Panc1 (cell line): Measurements from ENCODE around the gene PDE1A. TPM values are rescaled to one million over a fixed set of nuclear protein-coding genes. Genes with fewer than 3 reads are reported as not detected.

Experiments used
- ATAC-seq: fragments of 200-7000 bp; cut with Tn5 transposase; 2 replicates; pipeline ENCODE4 v1.9.1; 2020; ENCODE audit warnings: mild to moderate bottlenecking, moderate library complexity
- BruUV-seq: library from RNA; stranded (reverse); fragments of 400-500 nt; replicated peaks from 2 replicates; lab custom pipeline; 2021; lab: Mats Ljungman, UMichigan
- CTCF ChIA-PET: fragments of 300-600 bp; sonication (Branson Sonifier 250); formaldehyde crosslinking; loops from one replicate; lab custom pipeline; 2022; ENCODE audit warnings: antibody characterized with exemption; lab: Charles Lee
- POLR2A ChIA-PET: fragments of 300-600 bp; sonication (Branson Sonifier 250); formaldehyde crosslinking; loops from one replicate; lab custom pipeline; 2022; ENCODE audit warnings: antibody characterized with exemption; lab: Charles Lee
- DNase-seq: peaks from one replicate; pipeline ENCODE4 v3.0.0-alpha.2; 2010; ENCODE audit warnings: low read depth, low spot score
- H3K27ac ChIP-seq: 2 replicates; pipeline ENCODE4 v1.5.1; 2011; ENCODE audit warnings: mild to moderate bottlenecking, low read length, inconsistent platforms
- H3K27me3 ChIP-seq: fragments of 200-500 bp; sonication (Bioruptor generic); 2 replicates; pipeline ENCODE4 v1.6.0; 2014; ENCODE audit warnings: low read length, inconsistent platforms; ENCODE audit not compliant: control insufficient read depth, insufficient read depth
- H3K36me3 ChIP-seq: fragments of 200-500 bp; sonication (Bioruptor generic); 2 replicates; pipeline ENCODE4 v1.5.1; 2014; ENCODE audit warnings: inconsistent platforms, mild to moderate bottlenecking, low read length, moderate library complexity; ENCODE audit not compliant: control insufficient read depth, insufficient read depth
- H3K4me1 ChIP-seq: 2 replicates; pipeline ENCODE4 v1.5.1; 2011; ENCODE audit warnings: inconsistent platforms, mild to moderate bottlenecking, low read length, moderate library complexity; ENCODE audit not compliant: control insufficient read depth, insufficient read depth
- H3K4me3 ChIP-seq, 2 experiments: 2 replicates each; pipeline ENCODE4 v1.5.1; 2011 to 2012; ENCODE audit warnings: low read depth in 2 of 2, low read length in 2 of 2, mild to moderate bottlenecking in 2 of 2, inconsistent platforms in 1 of 2, moderate library complexity in 1 of 2
- H3K9me3 ChIP-seq: fragments of 200-500 bp; sonication (Bioruptor generic); 2 replicates; pipeline ENCODE4 v1.5.1; 2014; ENCODE audit warnings: low read depth, mild to moderate bottlenecking, inconsistent platforms, low read length, moderate library complexity; ENCODE audit not compliant: control insufficient read depth, insufficient read depth
- CTCF ChIP-seq: fragments of 450-650 bp; IDR thresholded peaks from 2 replicates; pipeline ENCODE4 v1.5.1; 2017; ENCODE audit warnings: mild to moderate bottlenecking
- POLR2AphosphoS5 ChIP-seq: IDR thresholded peaks from 2 replicates; pipeline ENCODE4 v1.6.1; 2012; ENCODE audit warnings: mild to moderate bottlenecking, low read depth, low read length, moderate library complexity
- REST ChIP-seq, 2 experiments: IDR thresholded peaks; 2 replicates each; pipeline ENCODE4 v1.6.1; 2011 to 2012; ENCODE audit warnings: low read depth in 2 of 2, control low read depth in 1 of 2, low read length in 1 of 2, mild to moderate bottlenecking in 1 of 2, moderate library complexity in 1 of 2; ENCODE audit not compliant: insufficient read depth in 1 of 2
- SIN3A ChIP-seq: IDR thresholded peaks from 2 replicates; pipeline ENCODE4 v1.6.1; 2012; ENCODE audit warnings: low read depth, mild to moderate bottlenecking, low read length, moderate library complexity, borderline replicate concordance; ENCODE audit not compliant: insufficient read depth
- TCF7L2 ChIP-seq: IDR thresholded peaks from 2 replicates; pipeline ENCODE4 v1.6.1; 2011; ENCODE audit warnings: mild to moderate bottlenecking, low read depth, low read length, inconsistent platforms
- in situ Hi-C: cut with HindIII; loops from 2 replicates; pipeline ENCODE4 v1.10.0; 2016; ENCODE audit warnings: low sequenced_read_pairs, low pct_unique_long_range_greater_than_20kb
- intact Hi-C: fragments of 100-400 bp; cut with micrococcal nuclease; formaldehyde crosslinking; loops from one replicate; pipeline ENCODE4 v1.10.0; 2022; ENCODE audit not compliant: unreplicated experiment
- total RNA-seq: library from RNA; stranded (reverse); gene quantifications from one replicate; pipeline ENCODE4 v1.2.1, GENCODE V29; 2021; ENCODE audit not compliant: unreplicated experiment

PDE1A gene
- total RNA-seq, 1 experiment from 2014 or later: 0.08 TPM

- POLR2A ChIA-PET: interaction anchor here (0.6 kb wide), 1 partner anchor 42 kb away, joined by 3 read pairs; no protein-coding TSS in a partner anchor
- Histone ChIP-seq H3K27me3 (no peaks in the 10 kb centered on the region), H3K36me3 (no peaks in the 10 kb centered on the region), H3K27ac (no peak overlapping the region), H3K4me3 (no peak overlapping the region), H3K4me1 (no peaks in the 10 kb centered on the region), H3K9me3 (no peaks in the 10 kb centered on the region)
- TF ChIP-seq TCF7L2: no peak
- no peak for TF ChIP-seq POLR2AphosphoS5
- in situ Hi-C loops (no loop called here), intact Hi-C loops (no loop called here)
- ATAC-seq (no peak), DNase-seq (no peak)
- CTCF ChIA-PET: no interaction called here
- no TSS peak for BruUV-seq
Observed at GRCh38 chr2:182463760-182464159, 36.9 kb upstream of the PDE1A start.

- Histone ChIP-seq H3K4me3 (no peak overlapping the region), H3K9me3 (no peaks in the 10 kb centered on the region), H3K4me1 (no peaks in the 10 kb centered on the region), H3K27ac (no peak overlapping the region), H3K36me3 (no peaks in the 10 kb centered on the region), H3K27me3 (no peaks in the 10 kb centered on the region)
- no TSS peak for BruUV-seq
- ATAC-seq (no peak), DNase-seq (no peak)
- intact Hi-C loops: no loop called here
- TF ChIP-seq SIN3A (no peak), CTCF (no peak), POLR2AphosphoS5 (no peak), TCF7L2 (no peak), REST (IDR thresholded peaks at IDR 0.05; ENCODE audit: insufficient read depth in 1 of 2, low read depth in 2 of 2, low read length in 1 of 2) (no peak)
- ChIA-PET CTCF (no interaction called here), POLR2A (no interaction called here)
- in situ Hi-C loops: no loop called here
Observed at GRCh38 chr2:182456784-182457183, 29.9 kb upstream of the PDE1A start.

- TF ChIP-seq REST (IDR thresholded peaks at IDR 0.05; ENCODE audit: insufficient read depth in 1 of 2, low read depth in 2 of 2, low read length in 1 of 2) (no peak), POLR2AphosphoS5 (no peak), CTCF (no peak), SIN3A (no peak), TCF7L2 (no peak)
- intact Hi-C loops (no loop called here), in situ Hi-C loops (no loop called here)
- no TSS peak for BruUV-seq
- no peak for ATAC-seq
- H3K36me3 ChIP-seq: no peaks in the 10 kb centered on the region
- CTCF ChIA-PET: no interaction called here
- no peaks in the 10 kb centered on the region for H3K9me3 ChIP-seq
- H3K4me1 ChIP-seq: no peaks in the 10 kb centered on the region
- H3K27ac ChIP-seq: no peak overlapping the region
- POLR2A ChIA-PET: no interaction called here
- H3K27me3 ChIP-seq: no peaks in the 10 kb centered on the region
- no peak for DNase-seq
- no peak overlapping the region for H3K4me3 ChIP-seq
Observed at GRCh38 chr2:182452456-182452990, 25.7 kb upstream of the PDE1A start.
